Trophoblast cell (in vitro differentiated cells and primary cell): ENCODE measurements around the gene CASQ1.

Source experiments
- DNase-seq, 2 donors: peaks; one replicate each; pipeline ENCODE4 v3.0.0-alpha.2; 2016
- H2AFZ ChIP-seq: 2 replicates; pipeline ENCODE4 v1.6.1; 2013; ENCODE audit warnings: low read length, moderate library complexity, mild to moderate bottlenecking; ENCODE audit not compliant: insufficient read depth, poor library complexity
- H2AK5ac ChIP-seq: 2 replicates; pipeline ENCODE4 v1.6.1; 2013; ENCODE audit warnings: mild to moderate bottlenecking, low read length
- H2BK120ac ChIP-seq: 2 replicates; pipeline ENCODE4 v1.6.1; 2013; ENCODE audit warnings: low read length, mild to moderate bottlenecking, moderate library complexity; ENCODE audit not compliant: insufficient read depth, poor library complexity
- H2BK12ac ChIP-seq: 2 replicates; pipeline ENCODE4 v1.6.1; 2013; ENCODE audit warnings: mild to moderate bottlenecking, low read length, moderate library complexity
- H2BK5ac ChIP-seq: 2 replicates; pipeline ENCODE4 v1.6.1; 2013; ENCODE audit warnings: low read length, low read depth, moderate library complexity, mild to moderate bottlenecking; ENCODE audit not compliant: poor library complexity
- H3K14ac ChIP-seq: 2 replicates; pipeline ENCODE4 v1.6.1; 2013; ENCODE audit warnings: mild to moderate bottlenecking, low read length
- H3K18ac ChIP-seq: 2 replicates; pipeline ENCODE4 v1.6.1; 2013; ENCODE audit warnings: mild to moderate bottlenecking, low read length
- H3K23ac ChIP-seq: 2 replicates; pipeline ENCODE4 v1.6.1; 2013; ENCODE audit warnings: low read length
- H3K27ac ChIP-seq: 2 replicates; pipeline ENCODE4 v1.5.1; 2013; ENCODE audit warnings: low read depth, mild to moderate bottlenecking, inconsistent platforms, low read length, moderate library complexity
- H3K27me3 ChIP-seq: 2 replicates; pipeline ENCODE4 v1.6.1; 2013; ENCODE audit warnings: inconsistent platforms, mild to moderate bottlenecking, low read length, moderate library complexity; ENCODE audit not compliant: insufficient read depth
- H3K36me3 ChIP-seq, 2 experiments: 1 replicate in 1 of 2; 2 replicates in 1 of 2; pipeline ENCODE4 v1.6.1; 2013; ENCODE audit warnings: low read length in 2 of 2, mild to moderate bottlenecking in 2 of 2, moderate library complexity in 1 of 2; ENCODE audit not compliant: insufficient read depth in 2 of 2, control insufficient read depth in 1 of 2
- H3K4ac ChIP-seq: 2 replicates; pipeline ENCODE4 v1.6.1; 2013; ENCODE audit warnings: low read depth, mild to moderate bottlenecking, low read length, moderate library complexity
- H3K4me1 ChIP-seq, 2 experiments: 1 replicate in 1 of 2; 2 replicates in 1 of 2; pipeline ENCODE4 v1.6.1; 2013; ENCODE audit warnings: low read length in 2 of 2, mild to moderate bottlenecking in 2 of 2, moderate library complexity in 1 of 2; ENCODE audit not compliant: insufficient read depth in 2 of 2, control insufficient read depth in 1 of 2
- H3K4me2 ChIP-seq: 2 replicates; pipeline ENCODE4 v1.6.1; 2013; ENCODE audit warnings: inconsistent platforms, mild to moderate bottlenecking, low read length, moderate library complexity
- H3K4me3 ChIP-seq: 2 replicates; pipeline ENCODE4 v1.5.1; 2013; ENCODE audit warnings: mild to moderate bottlenecking, low read depth, low read length, inconsistent platforms
- H3K79me1 ChIP-seq: one replicate; pipeline ENCODE4 v1.6.1; 2013; ENCODE audit warnings: low read length
- H3K79me2 ChIP-seq: 2 replicates; pipeline ENCODE4 v1.6.1; 2013; ENCODE audit warnings: low read length, mild to moderate bottlenecking; ENCODE audit not compliant: control insufficient read depth, insufficient read depth, poor library complexity
- H3K9ac ChIP-seq: 2 replicates; pipeline ENCODE4 v1.6.1; 2013; ENCODE audit warnings: mild to moderate bottlenecking, low read length
- H3K9me3 ChIP-seq: 2 replicates; pipeline ENCODE4 v1.6.1; 2013; ENCODE audit warnings: low read depth, mild to moderate bottlenecking, control low read depth, inconsistent platforms, low read length; ENCODE audit not compliant: insufficient read depth
- H4K12ac ChIP-seq: 2 replicates; pipeline ENCODE4 v1.6.1; 2013; ENCODE audit warnings: low read depth, mild to moderate bottlenecking, low read length, moderate library complexity
- H4K8ac ChIP-seq: 2 replicates; pipeline ENCODE4 v1.6.1; 2013; ENCODE audit warnings: low read depth, mild to moderate bottlenecking, low read length, moderate library complexity
- H4K91ac ChIP-seq: one replicate; pipeline ENCODE4 v1.6.1; 2013; ENCODE audit warnings: low read depth, mild to moderate bottlenecking, low read length, moderate library complexity
- WGBS: extraction: QIAGEN DNeasy Blood & Tissue Kit; methylation state at CpG from one replicate; pipeline ENCODE4 v1.1.7; 2013; ENCODE audit warnings: missing lambda C conversion rate; ENCODE audit not compliant: insufficient read length, insufficient coverage; ENCODE audit errors: extremely low coverage; 5-methylcytosine and 5-hydroxymethylcytosine counted together

The CASQ1 gene

GRCh38 chr1:160187407-160187806 is 3.0 kb upstream of the CASQ1 start:
- Histone ChIP-seq H3K27me3 (no peaks in the 10 kb centered on the region), H3K4me2 (no peak overlapping the region)
- no CpG with 5 or more reads among the region's 7 CpGs for WGBS

GRCh38 chr1:160188341-160188740 is 2.0 kb upstream of the CASQ1 start:
- Histone ChIP-seq H3K27me3 (no peaks in the 10 kb centered on the region), H3K36me3 (no peaks in the 10 kb centered on the region), H3K4me2 (no peak overlapping the region), H3K9me3 (no peaks in the 10 kb centered on the region), H3K18ac (no peak overlapping the region), H3K4me3 (no peak overlapping the region), H3K4me1 (peaks cover 7 to 8% of the 10 kb centered on the region in 2 experiments), H3K79me1 (peaks cover 2% of the 10 kb centered on the region), H4K8ac (no peak overlapping the region), H3K14ac (no peak overlapping the region), H3K79me2 (no peaks in the 10 kb centered on the region), H2BK5ac (no peak overlapping the region), H3K9ac (no peak overlapping the region), H3K4ac (no peak overlapping the region), H2BK12ac (peak overlapping the region; percentile 7), H2AFZ (no peak overlapping the region), H4K91ac (no peak overlapping the region), H2AK5ac (no peak overlapping the region), H2BK120ac (no peak overlapping the region), H3K23ac (no peak overlapping the region), H4K12ac (no peak overlapping the region), H3K27ac (no peak overlapping the region)
- no peak for DNase-seq
- no CpG with 5 or more reads among the region's 7 CpGs for WGBS

More at GRCh38 chr1:160187407-160187806, 3.0 kb upstream of the CASQ1 start:
- Histone ChIP-seq H2BK5ac (no peak overlapping the region), H3K23ac (no peak overlapping the region), H3K79me1 (peaks cover 2% of the 10 kb centered on the region), H2BK12ac (no peak overlapping the region), H4K8ac (no peak overlapping the region), H3K36me3 (no peaks in the 10 kb centered on the region), H3K27ac (no peak overlapping the region), H2AK5ac (no peak overlapping the region), H3K79me2 (no peaks in the 10 kb centered on the region), H3K9ac (no peak overlapping the region), H3K4me3 (no peak overlapping the region), H3K9me3 (no peaks in the 10 kb centered on the region), H3K18ac (no peak overlapping the region), H4K91ac (no peak overlapping the region), H4K12ac (no peak overlapping the region), H2BK120ac (no peak overlapping the region), H3K14ac (no peak overlapping the region), H2AFZ (no peak overlapping the region), H3K4ac (no peak overlapping the region), H3K4me1 (peaks cover 6% of the 10 kb centered on the region in 2 experiments)
- DNase-seq = no peak

GRCh38 chr1:160191756-160192155 is 1.4 kb downstream of the CASQ1 start:
- no peak overlapping the region for H2BK120ac ChIP-seq

GRCh38 chr1:160192234-160192633 is 1.9 kb downstream of the CASQ1 start:
- no peak overlapping the region for H2AK5ac ChIP-seq
- H3K23ac ChIP-seq = no peak overlapping the region
- H3K4me1 ChIP-seq = peaks cover 8% of the 10 kb centered on the region in 2 experiments
- no peak overlapping the region for H2BK5ac ChIP-seq
- no peak overlapping the region for H4K12ac ChIP-seq
- no peak overlapping the region for H2AFZ ChIP-seq
- H3K4ac ChIP-seq = no peak overlapping the region
- peaks cover 2% of the 10 kb centered on the region for H3K79me1 ChIP-seq
- H3K27ac ChIP-seq = no peak overlapping the region
- H3K36me3 ChIP-seq = peaks cover 0 to 7% of the 10 kb centered on the region in 2 experiments
- no peak overlapping the region for H2BK12ac ChIP-seq
- H2BK120ac ChIP-seq = no peak overlapping the region
- no peak overlapping the region for H3K4me3 ChIP-seq
- H3K27me3 ChIP-seq = no peaks in the 10 kb centered on the region
- H3K4me2 ChIP-seq = no peak overlapping the region
- no peak overlapping the region for H3K9ac ChIP-seq
- no peak overlapping the region for H3K18ac ChIP-seq
- no peak overlapping the region for H4K8ac ChIP-seq
- no peaks in the 10 kb centered on the region for H3K79me2 ChIP-seq
- peaks cover 12% of the 10 kb centered on the region for H3K9me3 ChIP-seq
- peak in 1 of 2 donors; percentile 36 for DNase-seq
- H3K14ac ChIP-seq = no peak overlapping the region
- H4K91ac ChIP-seq = no peak overlapping the region

More at GRCh38 chr1:160191756-160192155, 1.4 kb downstream of the CASQ1 start:
- no peak overlapping the region for H2BK12ac ChIP-seq
- no peak overlapping the region for H3K4me2 ChIP-seq
- H4K12ac ChIP-seq = no peak overlapping the region
- no peak for DNase-seq
- H4K8ac ChIP-seq = no peak overlapping the region
- H3K9ac ChIP-seq = peak overlapping the region; percentile 51
- peaks cover 8 to 10% of the 10 kb centered on the region in 2 experiments for H3K4me1 ChIP-seq
- no peak overlapping the region for H2BK5ac ChIP-seq
- H2AFZ ChIP-seq = no peak overlapping the region
- no peak overlapping the region for H4K91ac ChIP-seq
- H3K79me2 ChIP-seq = no peaks in the 10 kb centered on the region
- H2AK5ac ChIP-seq = no peak overlapping the region
- H3K79me1 ChIP-seq = peaks cover 2% of the 10 kb centered on the region
- no peak overlapping the region for H3K27ac ChIP-seq
- no peaks in the 10 kb centered on the region for H3K27me3 ChIP-seq
- H3K9me3 ChIP-seq = peaks cover 12% of the 10 kb centered on the region
- no peak overlapping the region for H3K14ac ChIP-seq
- no peak overlapping the region for H3K4ac ChIP-seq
- H3K23ac ChIP-seq = no peak overlapping the region
- no peak overlapping the region for H3K4me3 ChIP-seq
- H3K18ac ChIP-seq = no peak overlapping the region
- H3K36me3 ChIP-seq = peaks cover 0 to 7% of the 10 kb centered on the region in 2 experiments
- WGBS = no CpG with 5 or more reads among the region's 3 CpGs
